Thymus (tissue), 11 donors: Measurements from ENCODE around the gene LRRC8D. TPM values are rescaled to one million over a fixed set of nuclear protein-coding genes. Genes with fewer than 3 reads are reported as not detected.
A peak's percentile ranks its signal among the peaks of the same experiment; 100 is the strongest.

ENCODE experiments used
- DNase-seq, 9 donors: peaks; one replicate each; pipeline ENCODE4 v3.0.0-alpha.2; 2013; ENCODE audit warnings: low spot score in 9 of 9, low read depth in 6 of 9, missing footprints in 1 of 9
- H3K27ac ChIP-seq, 2 donors: one replicate each; pipeline ENCODE4 v1.5.1; 2013; ENCODE audit warnings: control low read depth in 1 of 2, low read depth in 1 of 2, low read length in 1 of 2, mild to moderate bottlenecking in 1 of 2, moderate library complexity in 1 of 2
- H3K27me3 ChIP-seq, 2 donors: one replicate each; pipeline ENCODE4 v1.5.1; 2013; ENCODE audit warnings: low read length in 1 of 2; ENCODE audit not compliant: control insufficient read depth in 2 of 2, insufficient read depth in 1 of 2
- H3K36me3 ChIP-seq, 2 donors: one replicate each; pipeline ENCODE4 v1.5.1; 2013; ENCODE audit warnings: low read length in 1 of 2, mild to moderate bottlenecking in 1 of 2, moderate library complexity in 1 of 2; ENCODE audit not compliant: control insufficient read depth in 2 of 2, insufficient read depth in 2 of 2
- H3K4me1 ChIP-seq, 2 donors: one replicate each; pipeline ENCODE4 v1.5.1; 2013; ENCODE audit warnings: low read length in 2 of 2; ENCODE audit not compliant: control insufficient read depth in 2 of 2, insufficient read depth in 2 of 2
- H3K4me3 ChIP-seq, 2 donors: one replicate each; pipeline ENCODE4 v1.5.1; 2013; ENCODE audit warnings: low read length in 2 of 2, control low read depth in 1 of 2, mild to moderate bottlenecking in 1 of 2
- H3K9me3 ChIP-seq, 2 donors: one replicate each; pipeline ENCODE4 v1.5.1; 2013; ENCODE audit warnings: low read length in 1 of 2, mild to moderate bottlenecking in 1 of 2; ENCODE audit not compliant: control insufficient read depth in 2 of 2, insufficient read depth in 1 of 2
- WGBS: extraction: QIAGEN DNeasy Blood & Tissue Kit; methylation state at CpG from one replicate; pipeline ENCODE4 v1.1.7; 2013; 5-methylcytosine and 5-hydroxymethylcytosine counted together
- polyA plus RNA-seq: library from polyadenylated mRNA; stranded (reverse); fragments of 200-250 nt; gene quantifications from one replicate; pipeline ENCODE4 v1.2.3, GENCODE V29; 2013
- total RNA-seq: library from RNA; stranded (reverse); fragments of 120-200 nt; gene quantifications from one replicate; pipeline ENCODE4 v1.2.4, GENCODE V29; 2013
- donor health status: healthy.

The LRRC8D gene
- total and polyA plus RNA-seq, 2 donors, result 23.6 to 23.8 TPM

DNA sequence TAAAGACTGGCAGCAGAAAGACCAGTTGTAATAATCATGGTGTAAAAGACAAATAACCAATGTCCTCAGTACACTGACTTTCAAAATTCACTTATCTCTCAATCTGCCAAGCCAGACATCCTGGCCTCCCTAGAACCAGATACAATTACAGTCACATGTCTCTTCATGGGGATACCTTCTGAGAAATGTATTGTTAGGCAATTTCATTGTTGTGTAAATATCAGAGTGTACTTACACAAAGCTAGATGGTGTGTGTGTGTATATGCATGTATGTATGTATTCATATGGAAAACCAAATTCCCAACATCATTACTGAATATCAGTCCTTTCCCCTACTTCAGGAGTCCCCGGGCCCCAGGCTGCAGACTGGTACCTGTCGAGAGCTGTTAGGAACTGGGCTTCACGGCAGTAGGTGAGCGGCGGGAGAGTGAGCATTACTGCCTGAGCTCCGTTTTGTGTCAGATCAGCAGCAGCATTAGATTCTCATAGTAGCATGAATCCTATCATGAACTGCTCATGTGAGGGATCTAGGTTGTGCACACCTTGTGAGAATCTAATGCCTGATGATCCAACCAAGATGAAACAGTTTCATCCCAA, 108.7 kb downstream of the LRRC8D start:
- peaks cover 0 to 3% of the 10 kb centered on the region in 2 donors for H3K4me1 ChIP-seq
- 97% methylated on average over 6 of the region's 6 CpGs for WGBS

DNA sequence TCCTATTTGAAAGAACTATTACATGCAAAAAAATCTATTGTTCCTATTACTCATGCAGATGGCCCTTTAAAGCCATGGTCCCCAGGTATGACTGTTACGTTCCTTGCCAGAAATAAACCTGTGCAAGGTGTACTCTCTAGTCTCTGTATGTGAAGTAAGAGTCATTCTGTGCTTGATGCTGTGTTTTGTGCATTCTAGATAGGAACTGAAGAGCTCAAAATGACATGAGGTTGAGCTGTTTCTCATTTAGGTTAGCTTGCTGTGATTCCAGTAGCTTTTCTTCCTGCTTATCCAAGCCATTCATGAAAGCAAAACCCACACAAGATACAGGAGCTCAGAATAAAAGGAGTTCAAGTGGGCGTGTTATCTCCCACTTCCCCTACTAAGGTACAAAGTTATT, 109.7 kb downstream of the LRRC8D start:
- Histone ChIP-seq H3K9me3 (no peaks in the 10 kb centered on the region), H3K27ac (peak overlapping the region in 1 of 2 donors; percentile 33), H3K27me3 (no peaks in the 10 kb centered on the region), H3K36me3 (peaks cover 16 to 31% of the 10 kb centered on the region in 2 donors), H3K4me3 (no peak overlapping the region), H3K4me1 (peaks cover 0 to 3% of the 10 kb centered on the region in 2 donors)
- no peak for DNase-seq
- 91% methylated on average over 2 of the region's 2 CpGs for WGBS

More for the DNA sequence above, 108.7 kb downstream of the LRRC8D start:
- Histone ChIP-seq H3K27ac (no peak overlapping the region), H3K36me3 (peaks cover 11 to 22% of the 10 kb centered on the region in 2 donors), H3K9me3 (no peaks in the 10 kb centered on the region), H3K27me3 (no peaks in the 10 kb centered on the region), H3K4me3 (no peak overlapping the region)
- no peak for DNase-seq

DNA sequence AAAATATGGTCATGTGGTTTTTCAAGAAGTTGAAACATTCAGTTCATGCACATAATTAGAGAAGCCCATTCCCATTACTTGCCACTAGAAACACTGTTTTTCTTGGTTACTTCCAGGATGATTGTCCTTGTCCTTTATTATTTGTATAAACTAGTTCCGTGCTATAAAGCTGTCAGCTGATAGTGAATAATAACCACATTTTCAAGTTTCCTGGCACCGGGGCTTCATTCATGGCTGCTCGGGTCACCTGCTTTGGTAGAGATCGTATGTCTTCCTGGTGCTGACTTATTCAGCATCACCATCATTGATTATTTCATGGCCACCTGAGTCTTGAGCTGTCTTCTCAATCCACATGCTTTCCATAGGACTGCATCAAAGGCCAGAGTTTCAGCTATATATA, 111.1 kb downstream of the LRRC8D start:
- peaks cover 0 to 3% of the 10 kb centered on the region in 2 donors for H3K4me1 ChIP-seq
- DNase-seq, result no peak
- H3K9me3 ChIP-seq, result no peaks in the 10 kb centered on the region
- peaks cover 20 to 34% of the 10 kb centered on the region in 2 donors for H3K36me3 ChIP-seq
- H3K4me3 ChIP-seq, result no peak overlapping the region
- 97% methylated on average over 4 of the region's 4 CpGs for WGBS
- H3K27me3 ChIP-seq, result no peaks in the 10 kb centered on the region
- no peak overlapping the region for H3K27ac ChIP-seq

DNA sequence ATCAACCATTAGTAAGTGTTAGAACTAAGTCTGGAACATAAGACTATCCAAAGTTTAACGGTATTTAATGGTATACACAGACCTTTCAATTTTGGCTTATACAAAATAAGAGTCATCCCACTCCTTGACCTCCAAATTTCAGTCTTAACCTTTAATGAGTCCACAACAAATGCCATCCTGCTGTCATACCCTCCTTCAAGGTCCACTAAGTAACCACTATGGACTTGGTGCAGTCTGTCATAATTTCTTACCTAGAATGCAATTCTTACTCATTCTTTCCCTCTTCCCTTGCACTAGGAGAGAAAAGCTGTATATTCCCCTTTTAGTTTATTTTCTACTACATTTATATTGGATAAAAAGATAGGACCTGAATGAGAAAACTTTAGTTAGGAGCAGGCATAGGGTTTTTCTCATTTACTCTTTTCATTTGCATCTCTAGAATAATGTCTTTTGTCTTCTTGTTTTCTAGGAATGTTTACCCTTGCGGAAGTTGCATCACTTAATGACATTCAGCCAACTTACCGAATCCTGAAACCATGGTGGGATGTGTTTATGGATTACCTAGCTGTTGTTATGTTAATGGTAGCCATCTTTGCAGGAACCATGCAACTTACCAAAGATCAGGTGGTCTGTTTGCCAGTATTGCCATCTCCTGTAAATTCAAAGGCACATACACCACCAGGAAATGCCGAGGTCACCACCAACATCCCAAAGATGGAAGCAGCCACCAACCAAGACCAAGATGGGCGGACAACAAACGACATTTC, 111.9 kb downstream of the LRRC8D start:
- 97% methylated on average over 6 of the region's 6 CpGs for WGBS
- Histone ChIP-seq H3K4me3 (no peak overlapping the region), H3K4me1 (peaks cover 0 to 3% of the 10 kb centered on the region in 2 donors), H3K36me3 (peaks cover 20 to 36% of the 10 kb centered on the region in 2 donors), H3K9me3 (no peaks in the 10 kb centered on the region), H3K27me3 (no peaks in the 10 kb centered on the region), H3K27ac (no peak overlapping the region)
- DNase-seq, result no peak

DNA sequence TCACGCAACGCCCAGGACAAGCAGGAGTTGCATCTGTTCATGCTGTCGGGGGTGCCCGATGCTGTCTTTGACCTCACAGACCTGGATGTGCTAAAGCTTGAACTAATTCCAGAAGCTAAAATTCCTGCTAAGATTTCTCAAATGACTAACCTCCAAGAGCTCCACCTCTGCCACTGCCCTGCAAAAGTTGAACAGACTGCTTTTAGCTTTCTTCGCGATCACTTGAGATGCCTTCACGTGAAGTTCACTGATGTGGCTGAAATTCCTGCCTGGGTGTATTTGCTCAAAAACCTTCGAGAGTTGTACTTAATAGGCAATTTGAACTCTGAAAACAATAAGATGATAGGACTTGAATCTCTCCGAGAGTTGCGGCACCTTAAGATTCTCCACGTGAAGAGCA, 113.6 kb downstream of the LRRC8D start:
- WGBS, result 98% methylated on average over 11 of the region's 11 CpGs
- Histone ChIP-seq H3K4me3 (no peak overlapping the region), H3K36me3 (peaks cover 21 to 36% of the 10 kb centered on the region in 2 donors), H3K4me1 (peaks cover 0 to 3% of the 10 kb centered on the region in 2 donors), H3K27ac (no peak overlapping the region), H3K27me3 (no peaks in the 10 kb centered on the region), H3K9me3 (no peaks in the 10 kb centered on the region)
- no peak for DNase-seq

DNA sequence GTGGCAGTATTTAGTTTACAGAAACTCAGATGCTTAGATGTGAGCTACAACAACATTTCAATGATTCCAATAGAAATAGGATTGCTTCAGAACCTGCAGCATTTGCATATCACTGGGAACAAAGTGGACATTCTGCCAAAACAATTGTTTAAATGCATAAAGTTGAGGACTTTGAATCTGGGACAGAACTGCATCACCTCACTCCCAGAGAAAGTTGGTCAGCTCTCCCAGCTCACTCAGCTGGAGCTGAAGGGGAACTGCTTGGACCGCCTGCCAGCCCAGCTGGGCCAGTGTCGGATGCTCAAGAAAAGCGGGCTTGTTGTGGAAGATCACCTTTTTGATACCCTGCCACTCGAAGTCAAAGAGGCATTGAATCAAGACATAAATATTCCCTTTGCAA, 114.4 kb downstream of the LRRC8D start:
- Histone ChIP-seq H3K36me3 (peaks cover 24 to 33% of the 10 kb centered on the region in 2 donors), H3K4me1 (peaks cover 0 to 3% of the 10 kb centered on the region in 2 donors), H3K27ac (no peak overlapping the region), H3K4me3 (no peak overlapping the region), H3K27me3 (no peaks in the 10 kb centered on the region), H3K9me3 (no peaks in the 10 kb centered on the region)
- DNase-seq, result no peak
- 97% methylated on average over 4 of the region's 4 CpGs for WGBS

DNA sequence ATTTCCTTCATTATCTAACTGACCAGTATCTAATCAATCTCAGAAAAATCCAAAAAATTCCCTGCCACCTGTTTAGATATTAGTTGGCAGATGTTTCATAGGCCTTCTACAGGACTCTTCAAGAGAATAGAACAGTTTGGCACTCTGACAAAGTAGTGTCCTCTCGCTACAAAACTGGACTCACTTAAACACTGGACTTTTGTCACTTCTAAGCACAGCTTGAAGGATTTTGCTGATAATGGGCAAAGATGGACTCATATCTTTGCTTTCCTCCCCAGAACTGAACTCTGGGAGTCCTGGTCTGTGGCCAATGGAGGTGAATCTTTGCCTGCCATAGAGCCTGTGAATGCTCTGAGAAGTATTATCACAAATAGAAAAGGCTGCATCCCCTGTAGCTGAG, 115.9 kb downstream of the LRRC8D start:
- Histone ChIP-seq H3K4me1 (peaks cover 5 to 9% of the 10 kb centered on the region in 2 donors), H3K9me3 (no peaks in the 10 kb centered on the region), H3K36me3 (peaks cover 24 to 33% of the 10 kb centered on the region in 2 donors), H3K27me3 (no peaks in the 10 kb centered on the region), H3K27ac (no peak overlapping the region), H3K4me3 (no peak overlapping the region)
- 100% methylated on average over 1 of the region's 1 CpG for WGBS
- no peak for DNase-seq

DNA sequence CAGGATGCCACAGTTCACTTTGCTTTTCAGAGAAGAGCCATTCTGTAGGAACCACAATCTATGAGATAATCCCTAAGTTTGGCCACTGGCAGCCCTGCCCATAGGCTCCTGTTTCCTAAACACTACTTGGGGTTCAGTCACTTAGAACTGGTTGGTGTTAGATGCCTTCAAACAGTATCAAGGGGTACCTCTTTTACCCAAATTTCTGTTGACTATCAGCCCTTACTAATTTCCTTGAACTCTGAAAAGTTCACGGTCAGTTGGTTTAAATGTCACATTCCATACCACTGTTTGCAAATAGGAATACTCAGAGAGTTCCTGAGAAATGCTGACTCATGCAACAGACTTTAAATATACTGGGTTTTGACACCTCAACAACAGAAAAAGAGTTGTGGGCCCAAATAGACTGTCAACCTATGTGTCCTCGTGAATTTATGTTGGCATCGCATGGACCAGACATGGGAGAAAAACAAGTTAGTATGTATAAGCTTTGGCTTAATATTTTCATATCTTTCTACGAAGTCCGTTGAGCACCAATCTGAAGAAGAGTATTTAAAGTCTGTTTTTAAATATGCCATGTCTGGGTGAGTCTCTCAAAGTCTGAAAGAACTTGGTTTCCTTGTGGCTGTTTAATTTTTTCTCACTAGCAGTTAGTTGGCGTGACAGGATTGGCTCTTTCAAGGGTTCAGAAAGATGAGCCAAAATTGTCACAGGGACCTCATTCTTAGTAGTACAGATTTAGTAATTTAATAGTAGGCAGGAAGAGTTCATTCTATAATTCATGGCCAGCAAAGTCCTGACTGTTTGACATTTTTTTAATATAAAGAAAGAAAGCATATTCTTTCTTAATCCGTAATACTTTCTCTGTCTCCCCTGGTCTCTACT, 117.6 kb downstream of the LRRC8D start:
- DNase-seq, result no peak
- Histone ChIP-seq H3K9me3 (no peaks in the 10 kb centered on the region), H3K27me3 (no peaks in the 10 kb centered on the region), H3K4me1 (peaks cover 5 to 9% of the 10 kb centered on the region in 2 donors), H3K36me3 (peaks cover 19 to 28% of the 10 kb centered on the region in 2 donors), H3K27ac (no peak overlapping the region), H3K4me3 (no peak overlapping the region)
- 96% methylated on average over 7 of the region's 7 CpGs for WGBS
